ENCODE data around the gene ATP8B1. TPM values are rescaled to one million over a fixed set of nuclear protein-coding genes. Genes with fewer than 3 reads are reported as not detected.
A peak's percentile ranks its signal among the peaks of the same experiment; 100 is the strongest.
"Not testable (repeated sequence)": the region's sequence is repeated elsewhere in the genome, so short reads cannot be mapped to it uniquely, and the experiment has no call there.

Gene ATP8B1
- total and polyA plus RNA-seq, 2 donors = 20.1 to 79.6 TPM

DNA sequence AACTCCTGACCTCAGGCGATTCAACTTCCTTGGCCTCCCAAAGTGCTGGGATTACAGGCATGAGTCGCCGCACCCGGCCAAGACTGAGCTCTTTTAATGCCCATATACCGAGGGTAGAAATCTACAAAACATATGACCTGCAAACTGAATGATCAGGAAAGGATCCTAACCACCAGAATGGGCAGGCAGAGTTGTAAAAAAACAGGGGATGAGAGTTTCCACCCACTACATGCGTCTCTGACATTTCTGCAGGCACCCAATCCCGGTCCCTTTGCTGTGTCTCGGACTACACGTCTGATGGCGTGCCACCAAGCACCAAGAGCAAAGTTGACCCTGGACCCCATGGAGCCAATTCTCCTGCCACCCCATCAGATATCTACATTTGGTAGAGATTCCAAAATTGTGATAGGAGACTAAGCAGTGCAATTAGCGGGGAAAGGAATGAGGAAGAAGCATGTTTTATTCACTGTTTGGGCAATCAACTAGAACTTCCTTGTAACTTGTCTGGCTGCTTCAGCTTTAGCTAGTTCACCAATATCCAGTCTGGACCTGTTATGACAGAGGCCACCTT lies 74.1 kb downstream of the ATP8B1 start:
- 58% methylated on average over 11 of the region's 11 CpGs for WGBS
- Histone ChIP-seq H3K36me3 (ENCODE audit: insufficient read depth) (no peaks in the 10 kb centered on the region), H3K27ac (ENCODE audit: low read depth) (no peak overlapping the region), H3K4me3 (ENCODE audit: low read depth, low read length) (no peak overlapping the region), H3K4me1 (ENCODE audit: insufficient read depth) (no peaks in the 10 kb centered on the region)
- DNase-seq (ENCODE audit: extremely low spot score) = peak; percentile 61

DNA sequence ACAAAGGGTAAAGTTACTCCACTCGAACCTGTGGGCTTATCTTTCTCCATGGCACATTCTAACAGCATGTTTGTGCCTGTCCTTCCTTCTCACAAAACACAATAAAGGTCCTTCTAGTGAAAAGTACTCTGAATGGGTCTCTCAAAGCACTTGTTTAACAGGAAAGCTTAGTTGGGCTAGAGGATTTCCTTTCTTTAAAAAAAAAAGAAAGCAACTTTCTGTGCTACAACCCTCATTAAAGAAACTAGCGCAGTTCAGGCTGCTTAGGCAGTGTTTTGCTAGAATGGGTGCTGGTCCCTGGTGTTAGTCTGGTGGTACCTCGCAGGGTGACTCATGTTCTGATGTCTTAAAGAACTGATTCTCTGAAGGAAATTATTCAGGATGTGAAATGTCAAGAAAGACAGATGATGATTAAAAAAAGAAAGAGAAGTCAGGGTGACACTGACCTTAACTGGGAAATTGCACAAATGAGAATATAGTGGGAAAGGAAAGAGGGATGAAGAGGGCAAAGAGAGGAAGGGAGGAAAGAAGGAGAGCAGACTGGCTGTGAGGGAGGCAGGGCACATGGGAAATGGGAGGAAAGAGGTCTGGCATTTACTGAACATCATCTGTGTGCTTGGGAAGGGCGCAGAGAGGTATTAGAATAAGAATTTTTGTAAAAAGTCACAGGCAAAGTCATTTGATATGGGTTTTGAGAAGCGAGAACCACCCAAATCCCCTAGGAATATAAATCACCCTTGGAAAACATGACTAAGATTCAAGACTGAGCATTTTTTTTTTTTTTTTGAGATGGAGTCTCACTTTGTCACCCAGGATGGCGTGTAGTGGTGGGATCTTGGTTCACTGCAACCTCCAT lies 74.9 kb downstream of the ATP8B1 start:
- Histone ChIP-seq H3K4me3 (ENCODE audit: low read depth, low read length) (no peak overlapping the region), H3K4me1 (ENCODE audit: insufficient read depth) (no peaks in the 10 kb centered on the region), H3K36me3 (ENCODE audit: insufficient read depth) (no peaks in the 10 kb centered on the region), H3K27ac (ENCODE audit: low read depth) (peak overlapping the region; percentile 3)
- peak; percentile 52 for DNase-seq (ENCODE audit: extremely low spot score)
- 62% methylated on average over 6 of the region's 6 CpGs for WGBS

DNA sequence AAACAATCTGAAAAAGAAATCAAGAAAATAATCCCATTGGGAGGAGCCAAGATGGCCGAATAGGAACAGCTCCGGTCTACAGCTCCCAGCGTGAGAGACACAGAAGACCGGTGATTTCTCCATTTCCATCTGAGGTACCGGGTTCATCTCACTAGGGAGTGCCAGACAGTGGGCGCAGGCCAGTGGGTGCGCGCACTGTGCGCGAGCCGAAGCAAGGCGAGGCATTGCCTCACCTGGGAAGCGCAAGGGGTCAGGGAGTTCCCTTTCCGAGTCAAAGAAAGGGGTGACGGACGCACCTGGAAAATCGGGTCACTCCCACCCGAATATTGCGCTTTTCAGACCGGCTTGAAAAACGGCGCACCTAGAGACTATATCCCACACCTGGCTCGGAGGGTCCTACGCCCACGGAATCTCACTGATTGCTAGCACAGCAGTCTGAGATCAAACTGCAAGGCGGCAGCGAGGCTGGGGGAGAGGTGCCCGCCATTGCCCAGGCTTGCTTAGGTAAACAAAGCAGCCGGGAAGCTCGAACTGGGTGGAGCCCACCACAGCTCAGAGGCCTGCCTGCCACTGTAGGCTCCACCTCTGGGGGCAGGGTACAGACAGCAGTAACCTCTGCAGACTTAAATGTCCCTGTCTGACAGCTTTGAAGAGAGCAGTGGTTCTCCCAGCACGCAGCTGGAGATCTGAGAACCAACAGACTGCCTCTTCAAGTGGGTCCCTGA lies 83.7 kb downstream of the ATP8B1 start:
- not testable (repeated sequence) for H3K27ac ChIP-seq (ENCODE audit: low read depth); H3K36me3 ChIP-seq (ENCODE audit: insufficient read depth); H3K4me1 ChIP-seq (ENCODE audit: insufficient read depth); DNase-seq (ENCODE audit: extremely low spot score); H3K4me3 ChIP-seq (ENCODE audit: low read depth, low read length)
- WGBS = 88% methylated on average over 31 of the region's 31 CpGs

GRCh38 chr18:57716549-57716948 lies 86.6 kb downstream of the ATP8B1 start:
- DNase-seq (ENCODE audit: extremely low spot score) = no peak
- no peaks in the 10 kb centered on the region for H3K36me3 ChIP-seq (ENCODE audit: insufficient read depth)
- 85% methylated on average over 3 of the region's 3 CpGs for WGBS
- no peak overlapping the region for H3K4me3 ChIP-seq (ENCODE audit: low read depth, low read length)
- H3K4me1 ChIP-seq (ENCODE audit: insufficient read depth) = no peaks in the 10 kb centered on the region
- H3K27ac ChIP-seq (ENCODE audit: low read depth) = peak overlapping the region; percentile 23

GRCh38 chr18:57715671-57716070 lies 87.4 kb downstream of the ATP8B1 start:
- H3K36me3 ChIP-seq (ENCODE audit: insufficient read depth) = no peaks in the 10 kb centered on the region
- WGBS = 63% methylated on average over 1 of the region's 1 CpG
- no peak overlapping the region for H3K27ac ChIP-seq (ENCODE audit: low read depth)
- no peak overlapping the region for H3K4me3 ChIP-seq (ENCODE audit: low read depth, low read length)
- no peaks in the 10 kb centered on the region for H3K4me1 ChIP-seq (ENCODE audit: insufficient read depth)
- no peak for DNase-seq (ENCODE audit: extremely low spot score)

GRCh38 chr18:57715073-57715472 lies 88.0 kb downstream of the ATP8B1 start:
- 97% methylated on average over 2 of the region's 2 CpGs for WGBS
- no peaks in the 10 kb centered on the region for H3K36me3 ChIP-seq (ENCODE audit: insufficient read depth)
- no peaks in the 10 kb centered on the region for H3K4me1 ChIP-seq (ENCODE audit: insufficient read depth)
- H3K4me3 ChIP-seq (ENCODE audit: low read depth, low read length) = no peak overlapping the region
- DNase-seq (ENCODE audit: extremely low spot score) = no peak
- no peak overlapping the region for H3K27ac ChIP-seq (ENCODE audit: low read depth)

GRCh38 chr18:57710226-57710625 lies 92.9 kb downstream of the ATP8B1 start:
- 82% methylated on average over 4 of the region's 4 CpGs for WGBS
- no peak overlapping the region for H3K27ac ChIP-seq (ENCODE audit: low read depth)
- DNase-seq (ENCODE audit: extremely low spot score) = no peak
- no peak overlapping the region for H3K4me3 ChIP-seq (ENCODE audit: low read depth, low read length)
- H3K36me3 ChIP-seq (ENCODE audit: insufficient read depth) = no peaks in the 10 kb centered on the region
- no peaks in the 10 kb centered on the region for H3K4me1 ChIP-seq (ENCODE audit: insufficient read depth)

GRCh38 chr18:57709335-57709734 lies 93.8 kb downstream of the ATP8B1 start:
- H3K27ac ChIP-seq (ENCODE audit: low read depth) = no peak overlapping the region
- WGBS = 18% methylated on average over 1 of the region's 1 CpG
- H3K4me3 ChIP-seq (ENCODE audit: low read depth, low read length) = no peak overlapping the region
- H3K4me1 ChIP-seq (ENCODE audit: insufficient read depth) = no peaks in the 10 kb centered on the region
- no peak for DNase-seq (ENCODE audit: extremely low spot score)
- no peaks in the 10 kb centered on the region for H3K36me3 ChIP-seq (ENCODE audit: insufficient read depth)

- 90% methylated on average over 3 of the region's 3 CpGs for WGBS
- Histone ChIP-seq H3K4me3 (ENCODE audit: low read depth, low read length) (no peak overlapping the region), H3K36me3 (ENCODE audit: insufficient read depth) (no peaks in the 10 kb centered on the region), H3K27ac (ENCODE audit: low read depth) (no peak overlapping the region), H3K4me1 (ENCODE audit: insufficient read depth) (no peaks in the 10 kb centered on the region)
- DNase-seq (ENCODE audit: extremely low spot score) = no peak
Observed at GRCh38 chr18:57708288-57708687, 94.8 kb downstream of the ATP8B1 start.

- 89% methylated on average over 8 of the region's 8 CpGs for WGBS
- DNase-seq (ENCODE audit: extremely low spot score) = no peak
- Histone ChIP-seq H3K36me3 (ENCODE audit: insufficient read depth) (no peaks in the 10 kb centered on the region), H3K4me3 (ENCODE audit: low read depth, low read length) (no peak overlapping the region), H3K4me1 (ENCODE audit: insufficient read depth) (no peaks in the 10 kb centered on the region), H3K27ac (ENCODE audit: low read depth) (no peak overlapping the region)
Observed at GRCh38 chr18:57705832-57706595, 97.1 kb downstream of the ATP8B1 start.

GRCh38 chr18:57705011-57705410 lies 98.1 kb downstream of the ATP8B1 start:
- Histone ChIP-seq H3K4me3 (ENCODE audit: low read depth, low read length) (no peak overlapping the region), H3K27ac (ENCODE audit: low read depth) (no peak overlapping the region), H3K4me1 (ENCODE audit: insufficient read depth) (no peaks in the 10 kb centered on the region), H3K36me3 (ENCODE audit: insufficient read depth) (no peaks in the 10 kb centered on the region)
- no peak for DNase-seq (ENCODE audit: extremely low spot score)
- WGBS = 88% methylated on average over 1 of the region's 1 CpG

GRCh38 chr18:57698571-57699276 lies 104.4 kb downstream of the ATP8B1 start:
- Histone ChIP-seq H3K4me3 (ENCODE audit: low read depth, low read length) (no peak overlapping the region), H3K4me1 (ENCODE audit: insufficient read depth) (no peaks in the 10 kb centered on the region), H3K36me3 (ENCODE audit: insufficient read depth) (no peaks in the 10 kb centered on the region), H3K27ac (ENCODE audit: low read depth) (no peak overlapping the region)
- DNase-seq (ENCODE audit: extremely low spot score) = no peak
- WGBS = 42% methylated on average over 7 of the region's 7 CpGs

DNA sequence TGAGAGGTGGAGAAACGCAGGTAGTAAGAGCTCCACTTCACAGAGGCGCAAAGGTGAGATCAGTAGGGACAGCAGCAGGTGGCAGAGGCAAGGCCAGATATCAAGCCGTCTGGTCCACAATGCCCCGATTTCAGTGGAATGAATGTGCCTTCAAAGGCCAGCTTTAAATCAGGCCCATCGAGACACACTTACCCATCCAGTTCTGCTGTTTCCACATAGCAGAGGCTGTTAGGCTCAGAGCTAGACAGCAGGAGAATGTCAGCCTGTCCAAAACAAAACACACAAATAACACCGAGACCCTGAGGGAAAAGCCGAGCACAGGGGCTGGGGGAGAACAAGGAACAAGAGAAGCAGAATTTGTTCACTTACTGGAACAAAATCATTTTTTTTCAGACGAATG lies 105.7 kb downstream of the ATP8B1 start:
- WGBS = 81% methylated on average over 8 of the region's 8 CpGs
- no peak for DNase-seq (ENCODE audit: extremely low spot score)
- Histone ChIP-seq H3K27ac (ENCODE audit: low read depth) (no peak overlapping the region), H3K4me3 (ENCODE audit: low read depth, low read length) (no peak overlapping the region), H3K36me3 (ENCODE audit: insufficient read depth) (no peaks in the 10 kb centered on the region), H3K4me1 (ENCODE audit: insufficient read depth) (no peaks in the 10 kb centered on the region)
